ENCODE data around the gene GLUD1.
"Not testable (repeated sequence)": the region's sequence is repeated elsewhere in the genome, so short reads cannot be mapped to it uniquely, and the experiment has no call there.

Gene GLUD1

GRCh38 chr10:87038786-87039185, 55.9 kb downstream of the GLUD1 start:
- no peak for DNase-seq

DNA sequence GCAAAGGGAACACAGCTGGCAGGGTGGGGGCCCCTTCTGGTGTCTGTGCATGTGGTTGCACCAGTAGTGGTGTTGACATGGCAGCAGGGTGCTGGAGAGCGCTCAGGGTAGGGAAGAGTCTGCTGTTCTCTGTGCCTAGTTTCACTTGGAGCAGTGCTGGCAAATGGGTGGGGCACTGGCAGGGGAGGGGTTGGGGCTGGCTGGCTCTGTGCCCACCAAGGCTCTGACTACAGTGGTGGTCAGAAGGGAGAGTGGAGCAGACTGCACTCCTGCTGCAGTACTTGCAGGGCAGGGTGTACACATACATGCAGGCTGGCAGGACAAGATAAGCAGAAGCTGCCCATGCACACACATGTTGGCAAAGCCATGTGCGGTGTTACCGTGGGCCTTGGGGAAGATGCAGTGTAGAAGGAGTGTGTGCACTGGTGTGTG, 56.3 kb downstream of the GLUD1 start:
- no peak for DNase-seq

DNA sequence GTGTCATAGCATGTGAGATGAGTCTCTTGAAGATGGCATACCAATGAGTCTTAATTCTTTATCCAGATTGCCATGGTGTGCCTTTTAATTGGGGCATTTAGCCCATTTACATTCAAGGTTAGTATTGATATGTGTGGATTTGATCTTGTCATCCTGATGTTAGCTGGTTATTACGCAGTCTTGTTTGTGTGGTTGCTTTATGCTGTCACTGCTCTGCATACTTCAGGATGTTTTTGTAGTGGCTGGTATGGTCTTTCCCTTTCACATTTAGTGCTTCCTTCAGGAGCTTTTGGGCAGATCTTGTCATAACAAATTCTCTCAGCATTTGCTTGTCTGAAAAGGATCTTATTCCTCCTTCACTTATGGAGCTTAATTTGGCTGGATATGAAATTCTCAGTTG, 58.0 kb downstream of the GLUD1 start:
- DNase-seq: no peak

GRCh38 chr10:87030912-87031635, 63.6 kb downstream of the GLUD1 start:
- DNase-seq: no peak

DNA sequence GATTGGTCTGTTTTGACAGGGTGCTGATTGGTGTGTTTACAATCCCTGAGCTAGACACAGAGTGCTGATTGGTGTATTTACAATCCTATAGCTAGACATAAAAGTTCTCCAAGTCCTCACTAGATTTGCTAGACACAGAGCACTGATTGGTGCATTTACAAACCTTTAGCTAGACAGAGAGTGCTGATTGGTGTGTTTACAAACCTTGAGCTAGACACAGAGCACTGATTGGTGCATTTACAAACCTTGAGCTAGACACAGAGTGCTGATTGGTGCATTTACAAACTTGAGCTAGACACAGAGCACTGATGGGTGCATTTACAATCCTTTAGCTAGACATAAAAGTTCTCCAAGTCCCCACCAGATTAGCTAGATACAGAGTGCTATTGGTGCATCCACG, 64.2 kb downstream of the GLUD1 start:
- not testable (repeated sequence) for DNase-seq

DNA sequence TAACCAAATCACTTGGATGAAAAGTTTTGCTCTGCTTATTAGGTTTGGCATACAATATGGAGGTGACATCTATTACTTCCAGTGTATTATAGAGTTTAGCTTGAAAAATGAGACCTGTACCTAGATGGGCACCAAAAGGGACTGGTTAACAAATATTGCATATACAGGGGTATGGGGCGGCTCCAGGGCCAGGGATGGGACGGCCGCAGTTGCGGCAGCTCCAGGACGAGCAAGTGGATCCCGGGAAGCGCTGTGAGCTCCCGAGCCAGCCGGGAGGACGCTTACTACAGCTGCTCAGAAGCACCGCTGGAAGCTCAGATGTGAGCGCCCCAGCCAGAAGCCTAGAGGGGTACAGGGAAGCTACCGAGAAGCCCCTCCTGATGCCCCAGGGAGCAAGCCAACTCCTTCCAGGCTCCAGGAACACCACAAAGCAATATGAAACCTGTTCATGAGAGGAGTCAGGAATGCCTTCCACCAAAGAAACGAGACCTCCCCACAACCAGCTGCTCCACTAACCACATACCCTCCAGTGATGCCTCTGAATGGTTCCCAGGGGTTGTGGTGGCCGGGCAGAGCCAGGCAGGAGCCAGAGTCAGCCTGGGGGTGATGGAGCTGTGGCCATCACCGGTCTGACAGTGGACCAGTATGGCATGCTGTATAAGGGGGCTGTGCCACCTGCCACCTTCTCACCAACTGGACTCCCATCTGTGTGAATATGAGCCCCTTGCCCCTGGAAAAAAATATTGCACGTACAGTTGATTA, 67.7 kb downstream of the GLUD1 start:
- not testable (repeated sequence) for DNase-seq

DNA sequence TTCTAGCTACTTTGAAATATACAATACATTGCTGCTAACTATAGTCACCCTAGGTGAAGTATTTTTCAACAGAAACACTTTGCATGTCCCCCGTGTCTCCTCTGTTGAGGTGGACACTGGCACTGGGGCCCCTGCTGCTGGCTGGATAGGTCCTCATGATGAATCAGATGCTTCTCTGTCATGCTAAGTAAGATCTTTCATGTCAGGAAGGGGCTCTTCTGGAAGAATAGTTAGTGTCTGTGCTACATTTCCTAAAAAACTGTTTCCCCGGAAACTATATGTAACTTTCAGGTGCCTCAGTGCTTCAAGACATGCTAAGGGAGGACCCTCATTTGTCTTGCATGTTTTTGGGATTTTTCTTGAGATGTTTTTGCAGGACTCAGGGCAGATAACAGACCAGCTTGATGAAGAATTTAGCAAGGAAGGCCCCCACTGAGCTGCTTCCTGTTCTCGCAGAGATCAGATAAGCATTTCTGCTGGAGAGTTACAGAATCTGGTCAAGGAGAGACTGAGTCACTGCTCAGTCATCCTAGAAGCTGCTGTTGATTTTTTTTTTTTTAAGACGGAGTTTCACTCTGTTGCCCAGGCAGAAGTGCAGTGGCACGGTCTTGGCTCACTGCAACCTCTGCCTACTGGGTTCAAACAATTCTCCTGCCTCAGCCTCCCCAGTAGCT, 69.2 kb downstream of the GLUD1 start:
- not testable (repeated sequence) for DNase-seq

DNA sequence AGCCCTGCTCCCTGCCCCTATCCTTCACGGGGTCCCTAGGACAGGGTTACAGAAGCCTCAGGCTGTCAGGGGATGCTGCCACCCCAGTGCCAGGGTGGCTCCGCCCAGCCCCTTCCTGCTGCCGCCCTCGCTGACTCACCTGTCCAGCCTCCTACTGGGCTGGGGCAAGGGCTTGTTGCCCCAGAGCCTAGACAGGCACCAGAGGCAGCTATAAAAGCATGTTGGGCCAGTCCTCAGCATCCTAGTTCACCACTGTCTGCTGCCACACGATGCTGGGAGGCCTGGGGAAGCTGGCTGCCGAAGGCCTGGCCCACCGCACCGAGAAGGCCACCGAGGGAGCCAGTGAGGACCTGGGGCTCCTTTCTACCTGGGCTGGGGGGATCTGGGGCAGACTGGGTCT, 74.6 kb downstream of the GLUD1 start, which contains the start of gene FAM25A:
Gene FAM25A, plus strand, starts transcription at position 239 of the 400 bp plus-strand sequence. Its CDS starts 31 bp downstream, at position 270.
- DNase-seq: not testable (repeated sequence)

- DNase-seq: not testable (repeated sequence)
These were observed 75.1 kb downstream of the GLUD1 start for GRCh38 chr10:87019504-87019903.

GRCh38 chr10:87019066-87019465, 75.6 kb downstream of the GLUD1 start:
- not testable (repeated sequence) for DNase-seq

DNA sequence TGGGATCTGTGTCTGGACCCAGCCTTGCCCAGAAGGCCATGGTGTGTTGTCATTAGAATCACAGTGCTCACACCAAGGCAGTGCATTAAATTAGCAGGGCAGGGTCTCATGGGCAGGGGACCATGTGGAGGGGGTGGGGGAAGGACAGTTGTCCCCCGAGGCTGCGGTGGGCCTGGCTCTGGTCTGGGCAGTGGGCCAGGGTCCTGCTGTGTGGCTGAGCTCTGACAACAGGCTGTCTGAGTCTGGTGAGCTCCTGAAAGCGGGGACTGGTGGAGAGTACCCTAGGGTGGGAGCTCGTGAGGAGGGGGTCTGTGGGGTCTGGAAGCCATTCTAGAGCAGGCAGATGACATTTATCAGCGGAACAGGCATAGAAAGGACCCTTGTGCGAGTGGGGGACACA, 76.5 kb downstream of the GLUD1 start:
- DNase-seq: not testable (repeated sequence)

DNA sequence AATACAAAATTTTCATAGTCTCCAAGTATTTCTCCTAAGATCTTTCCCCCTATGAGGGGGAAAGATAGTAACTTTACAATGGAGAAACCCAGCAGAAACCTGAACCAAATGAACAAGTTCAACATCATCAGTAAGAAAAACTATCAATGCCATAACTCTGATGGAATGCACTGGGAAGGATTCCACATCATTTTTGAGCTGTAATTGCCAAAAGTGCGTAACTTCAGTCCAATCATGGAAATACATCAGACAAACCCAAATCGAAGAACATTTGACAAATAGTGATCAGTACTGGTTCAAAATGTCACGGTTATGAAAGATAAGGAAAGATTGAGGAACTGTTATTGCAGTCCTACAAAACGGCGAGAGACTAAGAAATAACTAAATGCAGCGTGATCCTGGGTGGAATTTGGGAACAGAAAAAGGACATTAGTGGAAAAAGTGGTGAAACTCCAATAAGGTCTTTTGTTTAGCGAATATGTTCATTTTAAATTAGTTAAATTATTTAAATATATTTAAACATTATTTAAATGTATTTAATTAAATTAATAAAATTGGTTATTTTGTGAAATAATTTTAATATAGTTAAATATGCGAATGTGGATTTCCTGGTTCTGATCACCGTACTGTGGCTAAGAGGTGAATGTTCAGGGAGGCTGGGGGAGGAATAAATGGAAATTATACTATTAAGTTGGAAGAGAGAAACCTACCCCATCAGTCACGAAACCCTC, 79.5 kb downstream of the GLUD1 start:
- DNase-seq: not testable (repeated sequence)

DNA sequence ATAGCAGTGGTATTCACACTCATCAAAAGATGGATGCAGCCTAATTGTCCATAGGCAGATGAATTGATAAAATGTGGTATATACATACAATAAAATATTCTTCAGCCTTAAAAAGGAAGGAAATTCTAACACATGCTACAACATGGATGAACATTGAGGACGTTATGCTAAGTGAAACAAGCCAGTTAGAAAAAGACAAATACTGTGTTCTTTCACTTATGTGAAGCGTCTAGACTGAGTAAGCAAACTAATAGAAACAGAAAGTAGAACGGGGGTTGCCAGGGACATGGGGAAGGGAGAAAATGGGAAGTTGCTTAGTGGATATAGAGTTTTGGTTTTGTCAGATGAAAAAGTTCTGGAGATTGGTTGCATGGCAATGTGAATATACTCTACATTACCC, 81.1 kb downstream of the GLUD1 start:
- not testable (repeated sequence) for DNase-seq

- DNase-seq: not testable (repeated sequence)
These were observed 85.4 kb downstream of the GLUD1 start for GRCh38 chr10:87009134-87009696.

DNA sequence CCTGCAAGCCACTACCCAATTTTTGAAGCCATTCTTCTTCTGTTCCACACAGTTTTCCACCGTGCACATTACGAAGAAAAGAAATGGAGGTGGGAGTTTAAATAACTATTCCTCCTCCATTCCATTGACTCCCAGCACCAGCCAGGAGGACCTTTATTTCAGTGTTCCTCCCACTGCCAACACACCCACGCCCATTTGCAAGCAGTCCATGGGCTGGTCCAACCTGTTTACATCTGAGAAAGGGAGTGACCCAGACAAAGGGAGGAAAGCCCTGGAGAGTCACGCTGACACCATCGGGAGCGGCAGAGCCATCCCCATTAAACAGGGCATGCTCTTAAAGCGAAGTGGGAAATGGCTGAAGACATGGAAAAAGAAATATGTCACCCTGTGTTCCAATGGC, 86.3 kb downstream of the GLUD1 start:
- not testable (repeated sequence) for DNase-seq

- not testable (repeated sequence) for DNase-seq
These were observed 87.0 kb downstream of the GLUD1 start for GRCh38 chr10:87007674-87008073.

DNA sequence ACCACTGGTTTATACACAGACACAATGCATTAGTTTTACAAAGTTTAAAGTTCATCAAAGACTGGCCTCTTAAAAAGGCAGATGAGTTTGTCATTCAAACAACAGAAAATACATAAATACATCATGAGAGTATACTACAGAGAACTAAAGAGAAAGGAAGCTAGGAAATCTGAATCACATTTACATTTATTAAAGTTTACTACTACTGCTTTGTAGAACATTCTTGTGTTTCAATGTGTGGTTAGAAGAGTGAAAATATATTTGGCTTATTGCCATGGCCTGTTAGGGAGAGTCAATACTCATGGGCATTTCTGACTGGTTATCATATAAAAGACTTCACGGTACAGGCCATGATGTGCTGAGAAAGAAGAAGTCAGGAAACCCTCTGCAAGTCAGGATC, 87.5 kb downstream of the GLUD1 start:
- not testable (repeated sequence) for DNase-seq

DNA sequence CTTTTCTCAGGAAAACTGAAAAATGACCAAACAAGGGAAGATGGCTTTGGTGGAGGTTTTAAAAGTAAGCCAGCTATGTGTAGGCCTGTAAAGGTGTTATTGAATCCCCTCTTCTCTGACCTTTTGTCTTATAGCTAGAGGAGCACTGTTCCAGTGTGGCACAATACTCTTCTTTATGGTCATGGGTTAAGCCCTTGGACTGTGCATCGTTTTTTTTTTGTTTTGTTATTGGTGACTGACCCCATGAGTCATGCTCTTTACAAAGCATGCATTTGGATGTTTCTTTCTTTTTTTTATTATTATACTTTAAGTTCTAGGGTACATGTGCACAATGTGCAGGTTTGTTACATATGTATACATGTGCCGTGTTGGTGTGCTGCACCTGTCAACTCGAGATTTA, 94.2 kb downstream of the GLUD1 start:
- no peak for DNase-seq

All from cerebellar nuclear complex (tissue), 1 donor.